OCI-LY1 (cell line): ENCODE data around the gene ST8SIA2.

Experiments
- EZH2 ChIP-seq: fragments of 200-600 bp; sonication (generic), shearing (Covaris generic); IDR thresholded peaks from 2 replicates; pipeline ENCODE4 v1.8.0; 2017; ENCODE audit warnings: borderline replicate concordance, mixed run types, mild to moderate bottlenecking, antibody characterized with exemption, low read length, moderate library complexity, mixed read lengths
- TF ChIP-seq, protein P1 (sequence below): fragments of 200-600 bp; sonication (generic), shearing (Covaris generic); IDR thresholded peaks from 2 replicates; pipeline ENCODE4 v1.5.1; 2017; ENCODE audit warnings: mild to moderate bottlenecking, antibody characterized with exemption, low read length, moderate library complexity, mixed read lengths

DNA sequence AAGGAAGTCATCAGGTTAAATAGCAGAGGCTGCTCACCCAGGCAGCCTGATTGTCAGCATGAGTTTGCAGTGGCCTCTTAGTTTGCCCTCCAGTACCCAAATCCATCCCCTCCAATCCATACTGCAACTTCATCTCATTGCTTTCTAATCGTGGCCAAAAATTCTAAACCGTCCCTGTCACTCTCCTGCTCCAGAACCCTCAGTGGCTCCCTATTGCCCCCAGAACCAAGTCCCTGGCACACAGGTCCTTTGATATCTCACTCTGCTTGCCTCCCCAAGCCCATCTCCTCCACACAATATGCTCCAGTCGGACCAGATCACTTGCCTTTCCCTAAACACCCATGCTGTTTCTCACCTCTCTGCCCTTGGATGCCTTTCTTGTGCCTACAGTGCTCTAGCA, 49.7 kb downstream of the ST8SIA2 start:
- TF ChIP-seq, protein P1, sequence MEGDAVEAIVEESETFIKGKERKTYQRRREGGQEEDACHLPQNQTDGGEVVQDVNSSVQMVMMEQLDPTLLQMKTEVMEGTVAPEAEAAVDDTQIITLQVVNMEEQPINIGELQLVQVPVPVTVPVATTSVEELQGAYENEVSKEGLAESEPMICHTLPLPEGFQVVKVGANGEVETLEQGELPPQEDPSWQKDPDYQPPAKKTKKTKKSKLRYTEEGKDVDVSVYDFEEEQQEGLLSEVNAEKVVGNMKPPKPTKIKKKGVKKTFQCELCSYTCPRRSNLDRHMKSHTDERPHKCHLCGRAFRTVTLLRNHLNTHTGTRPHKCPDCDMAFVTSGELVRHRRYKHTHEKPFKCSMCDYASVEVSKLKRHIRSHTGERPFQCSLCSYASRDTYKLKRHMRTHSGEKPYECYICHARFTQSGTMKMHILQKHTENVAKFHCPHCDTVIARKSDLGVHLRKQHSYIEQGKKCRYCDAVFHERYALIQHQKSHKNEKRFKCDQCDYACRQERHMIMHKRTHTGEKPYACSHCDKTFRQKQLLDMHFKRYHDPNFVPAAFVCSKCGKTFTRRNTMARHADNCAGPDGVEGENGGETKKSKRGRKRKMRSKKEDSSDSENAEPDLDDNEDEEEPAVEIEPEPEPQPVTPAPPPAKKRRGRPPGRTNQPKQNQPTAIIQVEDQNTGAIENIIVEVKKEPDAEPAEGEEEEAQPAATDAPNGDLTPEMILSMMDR: no peak
- no peak for TF ChIP-seq EZH2
